ENCODE data around the gene PURA. TPM values are rescaled to one million over a fixed set of nuclear protein-coding genes. Genes with fewer than 3 reads are reported as not detected.
A peak's percentile ranks its signal among the peaks of the same experiment; 100 is the strongest.

Gene PURA
- total and polyA plus RNA-seq, 2 donors from 2014 or later: 4.7 to 31.6 TPM

DNA sequence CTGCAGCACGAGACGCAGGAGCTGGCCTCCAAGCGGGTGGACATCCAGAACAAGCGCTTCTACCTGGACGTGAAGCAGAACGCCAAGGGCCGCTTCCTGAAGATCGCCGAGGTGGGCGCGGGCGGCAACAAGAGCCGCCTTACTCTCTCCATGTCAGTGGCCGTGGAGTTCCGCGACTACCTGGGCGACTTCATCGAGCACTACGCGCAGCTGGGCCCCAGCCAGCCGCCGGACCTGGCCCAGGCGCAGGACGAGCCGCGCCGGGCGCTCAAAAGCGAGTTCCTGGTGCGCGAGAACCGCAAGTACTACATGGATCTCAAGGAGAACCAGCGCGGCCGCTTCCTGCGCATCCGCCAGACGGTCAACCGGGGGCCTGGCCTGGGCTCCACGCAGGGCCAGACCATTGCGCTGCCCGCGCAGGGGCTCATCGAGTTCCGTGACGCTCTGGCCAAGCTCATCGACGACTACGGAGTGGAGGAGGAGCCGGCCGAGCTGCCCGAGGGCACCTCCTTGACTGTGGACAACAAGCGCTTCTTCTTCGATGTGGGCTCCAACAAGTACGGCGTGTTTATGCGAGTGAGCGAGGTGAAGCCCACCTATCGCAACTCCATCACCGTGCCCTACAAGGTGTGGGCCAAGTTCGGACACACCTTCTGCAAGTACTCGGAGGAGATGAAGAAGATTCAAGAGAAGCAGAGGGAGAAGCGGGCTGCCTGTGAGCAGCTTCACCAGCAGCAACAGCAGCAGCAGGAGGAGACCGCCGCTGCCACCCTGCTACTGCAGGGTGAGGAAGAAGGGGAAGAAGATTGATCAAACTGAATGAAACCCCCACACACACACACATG lies 654 bp downstream of the PURA start:
- Histone ChIP-seq H3K27me3 (ENCODE audit: control insufficient read depth, insufficient read depth, low read length) (peaks cover 28% of the 10 kb centered on the region), H3K9ac (ENCODE audit: low read length in 3 of 3) (peak overlapping the region; percentile 76 to 86 (median 82)), H3K4me3 (ENCODE audit: low read length in 3 of 3) (peak overlapping the region; percentile 81 to 84 (median 83)), H3K4me1 (ENCODE audit: control insufficient read depth in 2 of 3, insufficient read depth in 2 of 3, low read depth in 1 of 3, low read length in 3 of 3) (peaks cover 0 to 27% (median 26%) of the 10 kb centered on the region in 3 donors), H3K36me3 (ENCODE audit: control insufficient read depth in 2 of 3, insufficient read depth in 3 of 3, low read length in 3 of 3) (no peaks in the 10 kb centered on the region), H3K9me3 (ENCODE audit: control insufficient read depth in 2 of 3, insufficient read depth in 1 of 3, low read length in 3 of 3) (no peaks in the 10 kb centered on the region), H3K27ac (ENCODE audit: low read depth in 2 of 2, low read length in 2 of 2) (peak overlapping the region; percentile 90 to 93)
- intact Hi-C loops (cut with DNase I): no loop called here
- FAIRE-seq (no peak), DNase-seq (peak; percentile 71 to 90 (median 79))
- TF ChIP-seq, protein P1, sequence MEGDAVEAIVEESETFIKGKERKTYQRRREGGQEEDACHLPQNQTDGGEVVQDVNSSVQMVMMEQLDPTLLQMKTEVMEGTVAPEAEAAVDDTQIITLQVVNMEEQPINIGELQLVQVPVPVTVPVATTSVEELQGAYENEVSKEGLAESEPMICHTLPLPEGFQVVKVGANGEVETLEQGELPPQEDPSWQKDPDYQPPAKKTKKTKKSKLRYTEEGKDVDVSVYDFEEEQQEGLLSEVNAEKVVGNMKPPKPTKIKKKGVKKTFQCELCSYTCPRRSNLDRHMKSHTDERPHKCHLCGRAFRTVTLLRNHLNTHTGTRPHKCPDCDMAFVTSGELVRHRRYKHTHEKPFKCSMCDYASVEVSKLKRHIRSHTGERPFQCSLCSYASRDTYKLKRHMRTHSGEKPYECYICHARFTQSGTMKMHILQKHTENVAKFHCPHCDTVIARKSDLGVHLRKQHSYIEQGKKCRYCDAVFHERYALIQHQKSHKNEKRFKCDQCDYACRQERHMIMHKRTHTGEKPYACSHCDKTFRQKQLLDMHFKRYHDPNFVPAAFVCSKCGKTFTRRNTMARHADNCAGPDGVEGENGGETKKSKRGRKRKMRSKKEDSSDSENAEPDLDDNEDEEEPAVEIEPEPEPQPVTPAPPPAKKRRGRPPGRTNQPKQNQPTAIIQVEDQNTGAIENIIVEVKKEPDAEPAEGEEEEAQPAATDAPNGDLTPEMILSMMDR (IDR thresholded peaks at IDR 0.05; ENCODE audit: borderline replicate concordance, extremely low read depth, insufficient read depth): no peak

DNA sequence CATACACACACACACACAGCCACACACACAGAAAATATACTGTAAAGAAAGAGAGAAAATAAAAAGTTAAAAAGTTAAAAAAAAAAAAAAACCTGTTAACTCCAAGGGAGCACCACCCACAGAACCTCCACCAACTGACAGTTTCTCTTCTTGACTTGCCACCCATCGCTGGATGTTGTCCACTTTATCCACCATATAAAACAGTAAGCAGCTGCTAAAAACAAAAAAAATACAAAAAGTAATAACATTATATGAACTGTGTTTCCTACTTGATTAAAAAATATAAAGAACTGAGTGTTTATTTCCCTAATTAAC lies 1.2 kb downstream of the PURA start:
- Histone ChIP-seq H3K4me3 (ENCODE audit: low read length in 3 of 3) (peak overlapping the region; percentile 81 to 84 (median 83)), H3K9me3 (ENCODE audit: control insufficient read depth in 2 of 3, insufficient read depth in 1 of 3, low read length in 3 of 3) (no peaks in the 10 kb centered on the region), H3K27me3 (ENCODE audit: control insufficient read depth, insufficient read depth, low read length) (peaks cover 24% of the 10 kb centered on the region), H3K36me3 (ENCODE audit: control insufficient read depth in 2 of 3, insufficient read depth in 3 of 3, low read length in 3 of 3) (no peaks in the 10 kb centered on the region), H3K9ac (ENCODE audit: low read length in 3 of 3) (peak overlapping the region in 2 of 3 donors; percentile 82 to 86), H3K27ac (ENCODE audit: low read depth in 2 of 2, low read length in 2 of 2) (no peak overlapping the region), H3K4me1 (ENCODE audit: control insufficient read depth in 2 of 3, insufficient read depth in 2 of 3, low read depth in 1 of 3, low read length in 3 of 3) (peaks cover 0 to 27% (median 26%) of the 10 kb centered on the region in 3 donors)
- no peak for DNase-seq
- intact Hi-C loops (cut with DNase I): no loop called here
- TF ChIP-seq, protein P1 (IDR thresholded peaks at IDR 0.05; ENCODE audit: borderline replicate concordance, extremely low read depth, insufficient read depth): no peak
- no peak for FAIRE-seq

DNA sequence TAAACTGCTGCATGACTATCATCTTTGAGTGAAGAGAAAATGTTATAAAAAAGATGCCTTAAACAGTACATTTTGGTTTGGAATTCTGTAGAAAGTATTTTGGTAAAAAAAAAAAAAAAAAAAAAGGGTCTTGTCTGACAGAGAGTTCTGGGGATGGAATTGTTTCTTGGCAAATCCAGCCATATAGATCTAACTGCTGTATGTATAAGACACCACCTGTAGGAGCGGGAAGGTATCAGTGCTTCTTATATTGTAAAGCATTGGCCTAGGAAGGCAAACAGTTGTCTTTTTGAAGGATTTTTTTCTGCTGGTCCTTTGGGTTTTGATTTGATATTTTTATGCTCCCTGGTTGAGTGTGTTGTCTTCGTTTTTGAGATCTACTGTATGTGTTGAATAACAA lies 2.8 kb downstream of the PURA start:
- Histone ChIP-seq H3K27me3 (ENCODE audit: control insufficient read depth, insufficient read depth, low read length) (peaks cover 10% of the 10 kb centered on the region), H3K27ac (ENCODE audit: low read depth in 2 of 2, low read length in 2 of 2) (no peak overlapping the region), H3K4me1 (ENCODE audit: control insufficient read depth in 2 of 3, insufficient read depth in 2 of 3, low read depth in 1 of 3, low read length in 3 of 3) (peaks cover 0 to 33% (median 23%) of the 10 kb centered on the region in 3 donors), H3K9ac (ENCODE audit: low read length in 3 of 3) (no peak overlapping the region), H3K4me3 (ENCODE audit: low read length in 3 of 3) (peak overlapping the region in 1 of 3 donors; percentile 7), H3K36me3 (ENCODE audit: control insufficient read depth in 2 of 3, insufficient read depth in 3 of 3, low read length in 3 of 3) (no peaks in the 10 kb centered on the region), H3K9me3 (ENCODE audit: control insufficient read depth in 2 of 3, insufficient read depth in 1 of 3, low read length in 3 of 3) (no peaks in the 10 kb centered on the region)
- no peak for DNase-seq
- no peak for FAIRE-seq
- intact Hi-C loops (cut with DNase I): no loop called here
- TF ChIP-seq, protein P1 (IDR thresholded peaks at IDR 0.05; ENCODE audit: borderline replicate concordance, extremely low read depth, insufficient read depth): no peak

Measured in kidney (tissue), 14 donors.